22Rv1 (cell line): ENCODE measurements around the gene ABLIM3.

ENCODE experiments used
- H3K27ac ChIP-seq: fragments of 450-650 bp; 2 replicates; pipeline ENCODE4 v1.5.1; 2017
- CTCF ChIP-seq: fragments of 450-650 bp; IDR thresholded peaks from 2 replicates; pipeline ENCODE4 v1.5.1; 2017; ENCODE audit warnings: mild to moderate bottlenecking
- ZFX ChIP-seq: fragments of 450-650 bp; IDR thresholded peaks from 2 replicates; pipeline ENCODE4 v1.6.1; 2017; ENCODE audit warnings: antibody characterized with exemption, borderline replicate concordance

Gene ABLIM3

GRCh38 chr5:149213264-149213880 is 72.1 kb downstream of the ABLIM3 start:
- no peak overlapping the region for H3K27ac ChIP-seq
- TF ChIP-seq CTCF (no peak), ZFX (no peak)

GRCh38 chr5:149215478-149216090 is 74.3 kb downstream of the ABLIM3 start:
- no peak for TF ChIP-seq CTCF
- no peak for TF ChIP-seq ZFX
- no peak overlapping the region for H3K27ac ChIP-seq

- no peak overlapping the region for H3K27ac ChIP-seq
- TF ChIP-seq CTCF, result no peak
- no peak for TF ChIP-seq ZFX
These were observed 75.2 kb downstream of the ABLIM3 start for GRCh38 chr5:149216496-149216895.

- H3K27ac ChIP-seq, result no peak overlapping the region
- no peak for TF ChIP-seq CTCF
- TF ChIP-seq ZFX, result no peak
These were observed 76.0 kb downstream of the ABLIM3 start for GRCh38 chr5:149217096-149217802.

GRCh38 chr5:149217803-149218155 is 76.5 kb downstream of the ABLIM3 start:
- no peak for TF ChIP-seq ZFX
- no peak for TF ChIP-seq CTCF

GRCh38 chr5:149219584-149219983 is 78.3 kb downstream of the ABLIM3 start:
- H3K27ac ChIP-seq, result no peak overlapping the region
- TF ChIP-seq ZFX, result no peak
- no peak for TF ChIP-seq CTCF

More at GRCh38 chr5:149217803-149218155, 76.5 kb downstream of the ABLIM3 start:
- no peak overlapping the region for H3K27ac ChIP-seq

GRCh38 chr5:149220750-149221149 is 79.5 kb downstream of the ABLIM3 start:
- TF ChIP-seq ZFX (no peak), CTCF (no peak)

More at GRCh38 chr5:149220750-149221149, 79.5 kb downstream of the ABLIM3 start:
- H3K27ac ChIP-seq, result 0 out of 2 replicates have a peak overlapping the region, but pooled peaks have one; percentile 9
